GM18868 (cell line): ENCODE results near the gene DAAM1.

Source experiments
- ATAC-seq: cut with Tn5 transposase; IDR thresholded peaks from one replicate; pipeline ENCODE4 v1.9.1; 2021; ENCODE audit warnings: mild to moderate bottlenecking, moderate library complexity; ENCODE audit not compliant: unreplicated experiment

Gene DAAM1

DNA sequence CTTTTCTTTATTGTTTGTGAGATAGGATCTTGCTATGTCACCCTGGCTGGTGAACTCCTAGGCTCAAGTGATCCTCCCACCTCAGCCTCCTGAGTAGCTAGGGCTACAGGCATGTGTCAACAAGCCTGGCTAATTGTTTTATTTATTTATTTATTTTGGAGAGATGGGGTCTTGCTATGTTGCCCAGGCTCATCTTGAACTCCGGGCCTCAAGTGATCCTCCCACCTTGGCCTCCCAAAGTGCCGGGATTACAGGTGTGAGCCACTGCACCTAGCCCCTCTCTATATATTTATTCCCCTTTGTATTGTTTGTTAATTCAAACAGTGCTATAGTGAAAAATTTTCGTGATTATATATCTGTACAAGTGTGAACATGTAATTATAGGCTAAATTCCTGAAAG lies 123.3 kb downstream of the DAAM1 start:
- ATAC-seq, result no peak

DNA sequence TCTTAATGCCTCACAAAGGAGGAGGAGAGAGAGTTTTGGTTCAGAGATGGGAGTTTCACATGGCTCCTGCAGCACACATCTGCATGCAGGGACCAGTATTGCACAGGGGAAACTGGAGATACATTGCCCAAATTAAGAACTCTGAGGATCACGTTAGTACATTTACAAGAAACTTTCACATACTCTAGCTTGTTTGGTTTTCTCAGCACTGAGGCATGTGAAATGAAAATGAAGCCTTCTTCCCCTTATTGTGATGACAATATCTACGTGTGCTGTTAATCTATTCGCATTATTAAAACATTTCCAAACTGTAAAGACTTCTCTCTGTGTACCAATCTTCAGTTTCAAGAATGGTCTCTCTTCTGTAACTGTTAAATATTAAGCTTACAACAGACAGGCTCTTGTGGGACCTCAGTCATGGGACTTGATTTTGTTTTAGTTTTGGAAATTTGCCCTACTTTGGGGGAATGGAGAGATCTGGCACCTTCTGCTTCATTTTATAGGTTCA lies 124.7 kb downstream of the DAAM1 start:
- ATAC-seq, result no peak

DNA sequence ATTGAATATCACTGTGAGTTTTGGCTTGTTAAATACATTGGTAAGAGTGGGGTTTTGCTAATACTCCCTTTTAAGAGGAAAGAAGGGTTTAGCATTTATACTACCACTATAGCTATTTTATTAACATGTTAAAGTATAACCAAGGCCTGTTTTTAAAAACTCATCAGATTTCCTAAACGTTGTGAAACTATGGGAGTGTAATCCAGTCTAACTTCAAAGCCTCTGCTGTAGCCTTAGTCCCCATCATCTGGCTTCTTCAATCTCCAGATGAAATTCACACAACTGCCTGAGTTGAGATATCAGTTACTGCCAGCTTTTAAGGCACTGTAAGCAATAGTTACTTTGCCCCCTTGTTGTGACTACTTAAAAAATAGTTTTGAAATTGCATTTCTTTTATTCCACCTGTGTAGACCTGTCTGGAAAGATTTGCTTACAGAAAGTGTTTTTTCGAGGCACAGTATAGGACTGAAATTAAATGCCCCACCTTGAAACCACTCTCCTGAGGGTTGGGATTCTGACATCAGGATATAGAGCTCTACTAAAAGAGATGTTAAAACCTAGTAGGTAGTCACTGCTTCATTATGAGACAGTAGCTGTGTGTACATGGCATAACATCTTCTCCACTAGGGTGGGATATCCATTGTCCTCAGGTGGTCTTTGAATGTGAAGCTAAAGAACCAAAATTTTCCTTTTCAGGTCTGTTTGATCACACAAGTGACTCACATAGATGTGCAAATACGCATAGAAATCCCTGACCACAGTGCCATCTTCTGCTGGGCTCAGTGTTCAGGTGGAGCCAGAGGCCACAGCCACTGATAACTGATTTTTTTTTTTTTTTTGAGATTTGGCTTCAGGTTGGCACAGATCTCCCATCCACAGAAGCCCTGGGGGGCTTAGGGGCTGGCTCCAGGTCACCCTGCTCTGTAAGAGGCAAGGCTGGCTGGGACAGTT lies 125.5 kb downstream of the DAAM1 start:
- ATAC-seq, result no peak

DNA sequence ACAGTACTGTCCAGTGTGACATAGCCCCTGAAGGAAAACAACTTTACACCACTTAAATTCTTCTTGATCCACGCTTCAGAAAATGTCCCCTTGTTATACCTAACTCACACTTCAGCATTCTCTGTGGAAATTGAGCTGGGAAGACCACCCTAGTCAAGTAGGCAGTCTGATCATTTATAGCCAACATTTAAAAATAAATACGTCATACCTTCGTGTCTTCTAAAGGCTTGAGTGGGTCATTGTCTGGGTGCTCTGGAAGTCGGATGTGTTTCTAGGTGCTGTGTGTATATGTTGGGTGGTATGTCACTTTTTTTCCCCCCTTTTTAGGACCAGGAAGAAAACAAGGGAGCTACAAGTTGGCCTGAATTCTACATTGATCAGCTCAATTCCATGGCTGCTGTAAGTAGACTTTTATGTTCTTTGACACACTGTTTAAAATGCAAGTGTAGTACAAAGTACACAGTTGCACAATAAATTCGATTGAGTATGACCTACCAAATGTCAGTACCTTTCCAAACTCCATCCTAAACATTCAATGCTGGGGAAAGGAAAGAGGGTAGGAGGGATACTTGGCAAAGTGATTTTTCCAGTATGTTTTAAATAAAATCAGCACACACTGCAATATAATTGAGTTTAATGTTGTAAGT lies 126.6 kb downstream of the DAAM1 start:
- no peak for ATAC-seq

DNA sequence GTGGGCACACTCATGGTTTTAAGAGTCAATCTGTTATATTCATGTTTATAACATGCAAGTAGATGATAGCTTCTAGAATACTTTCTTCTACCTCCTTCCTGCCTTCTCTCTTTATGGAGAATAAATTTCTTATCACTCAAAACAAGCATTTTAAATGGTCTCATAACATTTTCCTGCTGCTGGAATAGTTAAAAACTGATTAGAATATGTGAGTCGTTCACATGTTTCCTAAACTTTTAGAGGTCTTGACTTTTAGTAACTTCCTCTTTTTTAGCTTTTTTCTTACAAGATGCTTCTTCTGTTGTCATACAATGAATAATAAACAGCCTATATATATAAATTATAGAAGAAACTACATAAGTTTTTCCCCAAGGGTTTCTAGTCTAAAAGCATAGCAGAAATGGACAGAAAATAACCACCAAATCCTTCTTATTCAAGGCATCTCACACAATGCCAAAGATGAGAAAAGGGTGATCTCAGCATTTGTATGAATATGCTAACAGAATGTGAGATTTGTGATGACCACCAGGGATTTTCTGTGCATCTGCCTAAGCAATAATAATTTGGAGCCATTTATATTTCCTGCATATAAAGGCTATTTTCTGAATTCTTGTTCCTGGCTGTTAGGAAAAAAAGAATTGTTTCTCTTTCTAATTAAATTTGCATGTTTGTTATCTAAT lies 127.8 kb downstream of the DAAM1 start:
- no peak for ATAC-seq

DNA sequence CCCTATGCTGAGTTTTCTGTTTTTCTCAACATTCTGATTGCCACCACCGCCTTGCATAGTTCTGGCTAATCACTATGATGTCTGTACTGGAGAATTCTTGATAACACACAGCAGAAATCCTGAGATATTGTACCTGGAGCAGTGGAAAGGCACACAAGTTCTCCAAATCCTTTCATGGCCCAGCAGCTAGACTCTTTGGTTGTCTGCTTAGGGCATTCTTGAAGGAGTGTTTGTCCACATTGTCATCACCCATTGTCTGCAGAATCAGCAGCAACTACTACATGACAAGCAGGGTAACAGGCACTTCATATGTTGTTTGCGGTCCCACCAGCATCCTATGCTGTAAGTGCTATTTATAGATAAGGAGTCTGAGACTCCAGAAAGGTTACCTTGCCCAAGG lies 128.9 kb downstream of the DAAM1 start:
- no peak for ATAC-seq

DNA sequence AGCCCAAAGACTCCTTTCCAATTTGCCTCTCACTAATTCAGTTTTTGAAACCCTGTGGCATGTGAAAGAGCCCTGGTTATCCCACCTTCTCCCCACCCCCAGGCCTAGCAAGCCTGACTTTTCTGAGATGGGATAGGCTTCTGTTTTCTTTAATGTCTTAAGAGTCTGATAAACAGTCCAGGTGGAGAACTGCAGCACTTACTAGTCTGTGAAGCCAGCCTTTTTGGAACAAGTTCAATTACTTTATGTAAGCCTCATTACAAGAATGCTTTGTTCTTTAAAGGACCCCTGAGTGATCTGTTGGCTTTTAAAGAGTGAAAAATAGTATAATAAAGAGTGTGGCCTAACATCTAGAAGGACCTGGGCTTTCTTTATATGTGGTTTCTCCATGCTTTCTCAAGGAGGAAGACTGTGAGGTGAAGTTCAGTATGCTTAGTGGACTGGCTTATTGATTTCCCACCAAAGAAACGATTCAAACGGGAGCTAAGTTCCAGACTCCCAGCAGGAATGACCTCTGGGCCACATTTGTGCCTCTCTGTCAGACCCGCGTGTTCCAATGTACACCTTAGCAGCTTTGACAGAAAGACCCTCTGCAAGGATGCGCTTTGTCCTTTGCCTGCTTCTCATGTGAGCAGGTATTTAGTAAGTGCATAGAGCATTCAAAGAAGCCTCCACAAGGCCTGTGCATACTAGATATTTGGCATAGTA lies 129.5 kb downstream of the DAAM1 start:
- no peak for ATAC-seq

DNA sequence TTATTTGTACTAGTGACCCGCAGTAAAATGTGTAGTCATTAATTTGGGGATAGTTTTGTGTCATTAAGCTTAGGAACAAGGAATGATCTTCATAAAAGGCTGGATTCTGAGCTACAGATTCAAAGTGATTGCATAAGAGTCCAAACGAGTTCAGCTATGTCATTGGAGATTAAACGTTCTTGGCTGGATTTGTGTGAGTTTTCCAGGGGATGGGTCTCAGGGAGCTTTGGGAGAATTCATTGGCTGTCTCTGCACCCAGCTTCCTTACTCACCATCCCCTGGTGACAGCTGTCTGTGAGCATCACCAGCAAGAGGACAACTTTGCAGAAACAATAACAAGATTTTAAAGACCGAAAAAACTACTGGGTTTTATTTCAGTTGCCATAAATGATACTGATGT lies 130.4 kb downstream of the DAAM1 start:
- ATAC-seq, result no peak

DNA sequence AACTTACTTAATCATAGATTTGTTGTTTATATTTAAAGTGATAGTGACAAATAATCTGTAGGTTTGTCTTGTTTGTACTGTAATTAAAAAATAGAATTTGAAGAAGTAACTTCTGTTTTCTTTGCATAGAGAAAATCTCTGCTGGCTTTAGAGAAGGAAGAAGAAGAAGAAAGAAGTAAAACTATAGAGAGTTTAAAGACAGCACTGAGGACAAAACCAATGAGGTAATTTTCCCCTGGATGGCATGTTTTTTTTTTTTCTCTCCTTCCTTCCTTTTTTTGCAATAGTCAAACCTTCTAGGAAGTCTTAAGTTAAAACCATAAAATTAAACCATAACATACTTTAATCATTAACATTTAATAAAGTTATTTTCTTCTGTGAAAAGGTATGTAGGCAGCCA lies 131.9 kb downstream of the DAAM1 start:
- no peak for ATAC-seq

DNA sequence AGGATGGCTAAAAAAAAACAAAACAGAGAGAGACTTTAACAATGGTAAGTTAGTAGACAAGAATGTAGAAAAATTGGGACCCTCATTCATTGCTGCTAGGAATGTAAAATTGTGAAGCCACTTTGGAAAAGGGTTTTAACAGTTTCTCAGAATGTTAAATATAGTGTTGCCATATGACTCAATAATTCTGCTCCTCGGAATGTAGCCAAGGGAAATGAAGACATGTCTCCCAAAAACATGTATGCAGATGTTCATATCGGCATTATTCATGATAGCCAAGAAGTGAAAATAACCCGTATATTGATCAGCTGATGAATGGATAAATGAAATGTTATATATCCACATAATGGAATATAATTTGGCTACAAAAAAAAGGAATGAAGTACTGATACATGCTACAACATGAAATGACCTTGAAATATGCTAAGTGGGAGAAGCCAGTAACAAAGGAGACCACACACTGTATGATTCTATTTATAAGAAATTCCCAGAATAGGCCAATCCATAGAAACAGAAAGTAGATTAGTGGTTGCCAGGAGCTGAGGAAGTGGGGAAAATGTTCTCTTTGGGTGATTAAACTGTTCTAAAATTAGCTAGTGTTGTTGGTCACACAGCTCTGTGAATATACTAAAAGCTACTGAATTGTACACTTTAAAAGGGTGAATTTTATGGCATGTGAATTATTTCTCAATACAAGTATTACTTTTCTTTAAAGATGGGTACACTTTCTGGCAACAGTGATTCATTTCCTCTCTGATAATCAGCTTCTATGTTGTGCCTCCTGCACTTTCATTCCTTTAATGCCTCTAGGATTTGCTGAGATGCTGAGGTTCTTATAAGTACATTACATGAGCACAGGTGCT lies 132.5 kb downstream of the DAAM1 start:
- no peak for ATAC-seq

DNA sequence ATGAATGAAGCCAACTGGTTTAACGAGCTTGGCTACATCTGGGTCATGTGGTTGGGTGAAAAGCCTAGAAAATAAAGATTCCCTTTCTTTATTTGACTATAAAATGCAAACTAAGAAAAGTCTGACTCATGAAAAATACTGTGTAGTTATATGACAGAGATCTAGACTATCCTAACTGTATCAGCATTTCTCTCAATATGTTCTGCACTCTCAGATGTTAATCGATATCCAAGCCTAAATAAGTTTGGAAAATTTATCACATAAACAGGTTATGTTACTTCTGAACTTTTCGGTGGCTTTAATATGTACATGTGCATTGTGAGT lies 133.1 kb downstream of the DAAM1 start:
- no peak for ATAC-seq

DNA sequence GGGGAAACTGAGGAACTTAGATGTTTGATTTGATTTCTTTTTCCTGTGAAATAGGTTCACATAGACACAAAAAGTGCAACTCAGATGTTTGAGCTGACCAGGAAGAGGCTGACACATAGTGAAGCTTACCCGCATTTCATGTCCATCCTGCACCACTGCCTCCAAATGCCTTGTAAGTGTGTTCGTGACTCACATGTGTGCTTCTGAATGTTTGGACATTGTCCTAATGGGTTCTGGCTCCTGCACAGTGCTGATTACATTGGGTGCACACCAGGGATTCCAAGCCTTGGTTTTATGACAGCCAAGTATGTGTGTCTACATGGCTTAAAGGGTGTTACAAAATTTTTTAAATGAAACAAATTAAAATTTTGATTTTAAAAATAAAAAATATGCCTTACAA lies 137.4 kb downstream of the DAAM1 start:
- ATAC-seq, result no peak

DNA sequence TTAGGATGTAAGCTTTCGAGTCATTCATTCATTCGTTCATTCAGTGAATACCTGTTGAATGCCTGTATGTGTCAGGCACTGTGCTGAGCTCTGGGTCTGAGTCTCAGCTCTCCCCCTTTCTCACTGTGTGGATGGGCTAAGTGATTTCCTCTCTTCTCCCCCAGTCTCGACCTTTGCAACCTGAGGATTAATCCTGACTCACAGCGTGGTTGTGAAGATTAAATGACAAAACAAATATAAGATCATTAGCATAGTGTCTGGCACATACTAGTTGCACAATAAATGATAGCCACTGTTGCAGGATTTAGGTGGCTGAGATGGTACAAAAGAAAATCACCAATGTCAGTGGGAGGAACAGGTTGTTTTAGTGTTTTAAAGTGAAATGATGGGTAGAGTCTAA lies 140.0 kb downstream of the DAAM1 start:
- ATAC-seq, result no peak

DNA sequence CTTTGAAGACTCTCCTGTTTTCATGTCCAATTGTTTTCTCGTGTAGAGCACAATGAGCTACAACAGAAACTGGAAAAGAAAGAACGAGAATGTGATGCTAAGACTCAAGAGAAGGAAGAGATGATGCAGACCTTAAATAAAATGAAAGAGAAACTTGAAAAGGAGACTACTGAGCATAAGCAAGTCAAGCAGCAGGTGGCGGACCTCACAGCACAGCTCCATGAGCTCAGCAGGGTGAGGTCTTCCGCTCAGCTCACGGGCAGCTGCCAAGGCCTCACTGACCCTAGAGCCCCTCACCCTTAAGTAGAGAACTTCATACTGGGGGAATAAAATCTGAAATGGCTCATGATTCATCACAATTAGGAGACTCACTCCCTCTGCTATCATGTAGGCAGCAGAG lies 142.0 kb downstream of the DAAM1 start:
- peak; percentile 63 for ATAC-seq

DNA sequence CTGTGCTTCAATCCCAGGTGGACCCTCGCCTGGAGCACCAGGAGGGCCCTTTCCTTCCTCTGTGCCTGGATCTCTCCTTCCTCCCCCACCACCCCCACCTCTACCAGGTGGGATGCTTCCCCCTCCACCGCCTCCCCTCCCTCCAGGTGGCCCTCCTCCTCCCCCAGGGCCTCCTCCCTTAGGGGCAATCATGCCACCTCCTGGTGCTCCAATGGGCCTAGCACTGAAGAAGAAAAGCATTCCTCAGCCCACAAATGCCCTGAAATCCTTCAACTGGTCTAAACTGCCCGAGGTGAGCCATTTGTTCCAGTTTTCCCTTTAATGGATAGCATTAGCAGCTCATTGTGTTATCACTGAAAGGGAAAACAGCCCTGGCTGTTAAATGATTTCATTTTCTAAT lies 142.8 kb downstream of the DAAM1 start:
- no peak for ATAC-seq

DNA sequence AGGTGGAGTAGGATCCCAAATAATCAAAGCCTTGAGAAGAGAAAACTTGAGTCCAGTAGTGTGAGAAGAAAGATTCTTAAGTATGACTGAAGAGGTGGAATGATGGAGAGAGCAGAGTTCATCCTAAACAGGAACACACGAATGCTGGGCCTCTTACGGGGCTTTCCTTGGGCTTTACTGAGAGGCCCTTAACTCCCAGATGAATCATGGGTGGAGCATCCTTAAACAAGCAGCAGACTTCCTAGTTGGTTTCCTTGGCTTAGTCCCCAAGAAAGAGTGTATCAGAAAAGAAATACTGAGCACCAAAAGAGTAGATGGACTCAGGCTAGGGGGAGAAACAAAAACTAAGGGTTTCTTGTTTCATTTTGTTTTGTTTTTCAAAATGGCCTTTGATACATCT lies 144.3 kb downstream of the DAAM1 start:
- no peak for ATAC-seq

DNA sequence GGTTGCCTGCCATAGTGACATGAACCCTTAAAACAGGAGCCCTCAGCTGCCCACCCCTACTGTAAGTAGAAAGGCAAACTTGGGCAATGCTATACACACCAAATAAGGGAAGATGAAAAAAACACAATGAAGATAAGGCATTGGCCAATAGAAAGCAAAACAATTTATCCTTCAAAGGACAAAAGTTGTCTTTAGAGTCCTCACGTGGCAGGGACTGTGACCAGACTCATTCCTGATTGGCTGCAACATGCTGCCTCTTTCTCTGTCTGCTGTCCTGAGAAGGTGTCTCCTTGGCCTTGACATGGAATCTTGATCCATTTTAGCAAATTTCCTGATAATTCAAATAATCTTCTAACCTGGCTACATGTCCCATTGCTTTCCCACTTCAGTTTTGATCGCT lies 144.8 kb downstream of the DAAM1 start:
- ATAC-seq, result no peak

DNA sequence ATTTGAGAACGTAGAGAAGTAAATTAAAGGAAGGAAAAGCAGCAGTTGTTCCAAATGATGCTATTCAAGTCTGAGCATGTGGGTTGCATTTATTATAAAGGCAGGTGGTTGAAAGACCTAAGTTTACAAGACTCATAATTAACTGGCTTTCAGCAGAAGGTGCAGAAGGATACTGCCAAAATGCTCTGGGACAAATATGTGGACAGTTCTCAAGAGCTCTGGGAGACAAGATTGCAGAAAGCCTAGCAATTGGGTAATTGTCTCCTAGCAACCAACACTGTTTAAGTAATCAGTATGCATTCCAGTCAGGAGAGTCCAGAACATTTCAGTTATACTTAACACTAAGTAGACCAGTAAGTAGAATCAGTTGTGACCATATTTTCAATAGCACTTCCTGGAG lies 145.2 kb downstream of the DAAM1 start:
- ATAC-seq, result no peak

DNA sequence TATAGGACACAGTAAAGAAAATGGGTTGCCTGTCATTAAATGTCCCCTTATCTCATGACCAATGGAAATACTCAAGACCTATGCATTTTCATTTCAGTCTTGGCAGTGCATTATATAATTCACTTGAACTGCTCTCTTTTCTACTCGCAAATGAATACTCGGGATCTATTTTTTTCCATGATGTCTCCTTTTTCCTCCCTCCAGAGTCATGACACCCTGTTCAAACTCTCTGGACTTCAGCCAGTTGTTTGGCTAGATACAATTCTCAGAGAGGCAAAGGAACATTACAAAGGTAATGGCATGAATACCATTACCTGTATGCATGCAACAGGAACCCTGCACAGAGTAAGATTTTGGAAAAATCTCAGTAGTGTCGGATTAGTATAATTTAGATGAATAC lies 145.8 kb downstream of the DAAM1 start:
- no peak for ATAC-seq

DNA sequence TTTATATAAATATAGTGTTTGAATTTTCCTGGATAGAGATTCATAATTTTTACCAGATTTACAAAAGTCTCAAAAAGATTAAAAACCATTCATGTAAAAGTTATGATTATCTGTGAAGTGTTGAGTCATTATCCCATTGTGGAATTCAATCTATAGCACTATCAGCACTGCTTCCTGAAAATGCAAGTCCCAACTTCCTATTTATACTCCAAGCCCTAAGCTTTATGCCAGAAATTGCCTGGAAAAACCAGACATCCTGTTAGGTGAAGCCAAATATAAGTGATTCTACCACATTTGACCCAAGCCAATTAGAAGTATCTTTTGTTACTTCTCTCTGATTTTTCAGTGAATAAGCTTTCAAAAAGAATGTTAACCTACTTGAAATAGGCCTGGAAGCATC lies 147.6 kb downstream of the DAAM1 start:
- no peak for ATAC-seq
